CD8-positive, alpha-beta memory T cell (primary cell): ENCODE data around the gene RAB31. TPM values are rescaled to one million over a fixed set of nuclear protein-coding genes. Genes with fewer than 3 reads are reported as not detected.
A peak's percentile ranks its signal among the peaks of the same experiment; 100 is the strongest.

Experiments used
- CTCF ChIA-PET: fragments of 350-600 bp; sonication (Branson Sonifier 250); formaldehyde crosslinking; loops from one replicate; lab custom pipeline; 2021; ENCODE audit warnings: antibody characterized with exemption; lab: Charles Lee
- POLR2A ChIA-PET: fragments of 350-600 bp; sonication (Branson Sonifier 250); formaldehyde crosslinking; loops from one replicate; lab custom pipeline; 2021; ENCODE audit warnings: antibody characterized with exemption; lab: Charles Lee
- DNase-seq, 5 donors: peaks; one replicate each; pipeline versions ENCODE4 v3.0.0 to v3.0.0-alpha.2; 2020 to 2022; ENCODE audit warnings: mixed read lengths in 1 of 5
- H3K27ac ChIP-seq: one replicate; pipeline ENCODE4 v1.7.0; 2013; ENCODE audit warnings: low read depth, mild to moderate bottlenecking, low read length, moderate library complexity
- H3K27me3 ChIP-seq: 2 replicates; pipeline ENCODE4 v1.7.0; 2013; ENCODE audit warnings: low read length, mild to moderate bottlenecking; ENCODE audit not compliant: insufficient read depth, poor library complexity, severe bottlenecking
- H3K36me3 ChIP-seq: 2 replicates; pipeline ENCODE4 v1.7.0; 2013; ENCODE audit warnings: mild to moderate bottlenecking, low read length, moderate library complexity; ENCODE audit not compliant: insufficient read depth
- H3K4me1 ChIP-seq: 2 replicates; pipeline ENCODE4 v1.7.0; 2013; ENCODE audit warnings: mild to moderate bottlenecking, low read length, moderate library complexity; ENCODE audit not compliant: insufficient read depth
- H3K4me3 ChIP-seq: 2 replicates; pipeline ENCODE4 v1.7.0; 2013; ENCODE audit warnings: mild to moderate bottlenecking, low read length
- H3K9me3 ChIP-seq: 2 replicates; pipeline ENCODE4 v1.7.0; 2013; ENCODE audit warnings: mild to moderate bottlenecking, low read length
- H3K27ac Mint-ChIP-seq, 8 donors: one replicate each; pipeline ENCODE4 v1.8.0; 2020 to 2021; ENCODE audit warnings: mixed read lengths in 8 of 8, mild to moderate bottlenecking in 6 of 8, inconsistent platforms in 3 of 8, moderate library complexity in 3 of 8
- H3K27me3 Mint-ChIP-seq, 2 donors: one replicate each; pipeline ENCODE4 v1.8.0; 2020 to 2021; ENCODE audit warnings: mixed read lengths in 2 of 2, mild to moderate bottlenecking in 1 of 2, moderate library complexity in 1 of 2
- H3K36me3 Mint-ChIP-seq, 3 donors: one replicate each; pipeline ENCODE4 v1.8.0; 2020 to 2021; ENCODE audit warnings: mixed read lengths in 3 of 3, inconsistent platforms in 1 of 3, mild to moderate bottlenecking in 1 of 3
- H3K4me1 Mint-ChIP-seq, 3 donors: one replicate each; pipeline ENCODE4 v1.8.0; 2020 to 2021; ENCODE audit warnings: mixed read lengths in 3 of 3, inconsistent platforms in 1 of 3, mild to moderate bottlenecking in 1 of 3
- H3K4me3 Mint-ChIP-seq, 7 donors: one replicate each; pipeline ENCODE4 v1.8.0; 2020 to 2021; ENCODE audit warnings: mixed read lengths in 7 of 7, mild to moderate bottlenecking in 6 of 7, moderate library complexity in 4 of 7, inconsistent platforms in 2 of 7
- H3K9me3 Mint-ChIP-seq, 5 donors: one replicate each; pipeline ENCODE4 v1.8.0; 2020 to 2022; ENCODE audit warnings: mixed read lengths in 5 of 5, mild to moderate bottlenecking in 3 of 5, moderate library complexity in 2 of 5, inconsistent platforms in 1 of 5
- polyA plus RNA-seq: library from polyadenylated mRNA; unstranded; fragments of 300-500 nt; fragmentation: Illumina TruSeq; gene quantifications from one replicate; pipeline ENCODE4 v1.2.3, GENCODE V29; 2021
- total RNA-seq, 2 experiments: library from RNA; stranded (reverse); gene quantifications; one replicate each; pipeline ENCODE4 v1.2.3, GENCODE V29; 2021

RAB31 gene
- total and polyA plus RNA-seq, 3 experiments from 2014 or later, result 0.57 to 4.7 (median 1.1) TPM

DNA sequence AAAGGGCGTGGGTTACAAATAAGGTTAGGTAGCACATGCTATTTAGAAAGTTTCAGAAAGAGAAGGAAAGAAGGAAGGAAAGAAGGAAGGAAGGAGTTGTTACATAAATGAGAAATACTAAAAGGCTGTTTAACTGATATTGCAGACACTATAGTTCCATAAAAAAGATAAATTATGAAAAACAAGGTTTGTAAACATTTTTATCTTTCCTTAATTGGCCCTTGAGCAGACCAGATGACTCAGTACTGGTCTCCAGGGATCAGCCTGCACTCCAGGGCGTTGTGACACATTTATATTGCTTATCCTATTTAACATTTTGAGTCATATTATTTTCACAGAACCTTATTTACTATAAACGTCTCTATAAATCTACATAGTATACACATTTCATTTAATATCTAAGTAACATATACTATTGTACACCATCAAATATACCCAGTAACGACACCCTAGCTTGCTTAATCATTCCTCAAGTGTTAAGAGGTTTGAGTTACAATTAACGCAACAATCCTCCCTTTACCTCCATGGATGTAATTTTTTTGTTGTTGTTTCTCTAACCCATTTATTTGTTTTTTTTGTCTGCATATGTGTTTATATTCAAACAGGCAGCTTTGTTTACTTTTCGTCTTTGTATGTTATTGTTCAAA, 2.8 kb upstream of the RAB31 start:
- H3K27ac ChIP-seq, result no peak overlapping the region
- Mint-ChIP-seq H3K4me3 (no peak overlapping the region), H3K27ac (no peak overlapping the region), H3K9me3 (peaks cover 0 to 2% (median 0%) of the 10 kb centered on the region in 5 donors), H3K27me3 (peaks cover 26 to 64% of the 10 kb centered on the region in 2 donors), H3K36me3 (no peaks in the 10 kb centered on the region), H3K4me1 (peaks cover 12 to 26% (median 21%) of the 10 kb centered on the region in 3 donors)
- no peak overlapping the region for H3K4me3 ChIP-seq
- CTCF ChIA-PET, result no interaction called here
- DNase-seq, result no peak
- H3K9me3 ChIP-seq, result no peaks in the 10 kb centered on the region
- peaks cover 14% of the 10 kb centered on the region for H3K4me1 ChIP-seq
- H3K36me3 ChIP-seq, result no peaks in the 10 kb centered on the region
- POLR2A ChIA-PET, result no interaction called here
- H3K27me3 ChIP-seq, result peaks cover 10% of the 10 kb centered on the region

DNA sequence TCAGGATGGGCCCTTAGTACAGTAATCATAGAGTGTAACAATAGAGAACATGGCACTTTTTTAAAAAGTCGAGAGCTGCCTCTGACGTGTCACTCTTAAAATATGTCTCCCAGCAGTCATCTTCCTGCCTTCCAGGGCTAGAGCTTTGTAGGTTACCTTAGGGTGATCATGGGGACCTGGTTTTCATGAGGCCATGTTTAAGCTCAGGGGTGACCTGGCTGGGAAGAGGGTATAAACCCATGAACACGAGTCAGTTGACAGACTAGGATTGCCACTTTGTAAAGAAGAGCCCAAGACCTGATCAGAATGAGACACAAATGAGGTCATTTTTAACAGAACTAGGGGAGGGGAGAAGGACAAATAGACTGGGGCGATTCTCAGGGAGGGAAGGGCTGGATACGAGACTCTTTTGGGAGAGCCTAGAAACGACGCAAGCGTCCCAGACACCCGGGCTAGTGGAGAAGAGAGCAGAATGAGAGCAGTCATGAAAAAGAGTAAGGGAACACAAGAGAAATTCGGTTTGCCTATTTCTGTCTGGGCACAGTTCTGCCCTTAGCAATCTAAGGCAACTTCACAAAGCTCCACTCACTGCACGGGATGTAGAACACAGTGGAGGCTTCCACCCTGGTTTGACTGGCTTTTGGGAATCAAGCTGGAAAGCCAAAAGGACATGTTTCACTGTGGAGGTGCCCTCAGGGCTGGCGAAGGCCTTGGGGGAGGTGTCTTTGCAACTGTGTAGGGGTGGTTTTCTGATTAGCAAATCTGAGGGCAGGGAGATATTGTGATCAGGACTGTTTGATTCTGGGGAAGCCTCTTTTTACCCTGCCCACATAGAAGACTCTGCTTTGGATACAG, 1.8 kb upstream of the RAB31 start:
- Histone ChIP-seq H3K9me3 (no peaks in the 10 kb centered on the region), H3K4me3 (no peak overlapping the region), H3K27ac (no peak overlapping the region), H3K4me1 (peaks cover 14% of the 10 kb centered on the region), H3K27me3 (peaks cover 10% of the 10 kb centered on the region), H3K36me3 (no peaks in the 10 kb centered on the region)
- peaks cover 33 to 71% of the 10 kb centered on the region in 2 donors for H3K27me3 Mint-ChIP-seq
- peaks cover 0 to 2% (median 0%) of the 10 kb centered on the region in 5 donors for H3K9me3 Mint-ChIP-seq
- ChIA-PET POLR2A (no interaction called here), CTCF (no interaction called here)
- DNase-seq, result no peak
- no peak overlapping the region for H3K27ac Mint-ChIP-seq
- peaks cover 16 to 31% (median 25%) of the 10 kb centered on the region in 3 donors for H3K4me1 Mint-ChIP-seq
- no peaks in the 10 kb centered on the region for H3K36me3 Mint-ChIP-seq
- H3K4me3 Mint-ChIP-seq, result peak overlapping the region in 4 of 7 donors; percentile 22 to 62 (median 44)

DNA sequence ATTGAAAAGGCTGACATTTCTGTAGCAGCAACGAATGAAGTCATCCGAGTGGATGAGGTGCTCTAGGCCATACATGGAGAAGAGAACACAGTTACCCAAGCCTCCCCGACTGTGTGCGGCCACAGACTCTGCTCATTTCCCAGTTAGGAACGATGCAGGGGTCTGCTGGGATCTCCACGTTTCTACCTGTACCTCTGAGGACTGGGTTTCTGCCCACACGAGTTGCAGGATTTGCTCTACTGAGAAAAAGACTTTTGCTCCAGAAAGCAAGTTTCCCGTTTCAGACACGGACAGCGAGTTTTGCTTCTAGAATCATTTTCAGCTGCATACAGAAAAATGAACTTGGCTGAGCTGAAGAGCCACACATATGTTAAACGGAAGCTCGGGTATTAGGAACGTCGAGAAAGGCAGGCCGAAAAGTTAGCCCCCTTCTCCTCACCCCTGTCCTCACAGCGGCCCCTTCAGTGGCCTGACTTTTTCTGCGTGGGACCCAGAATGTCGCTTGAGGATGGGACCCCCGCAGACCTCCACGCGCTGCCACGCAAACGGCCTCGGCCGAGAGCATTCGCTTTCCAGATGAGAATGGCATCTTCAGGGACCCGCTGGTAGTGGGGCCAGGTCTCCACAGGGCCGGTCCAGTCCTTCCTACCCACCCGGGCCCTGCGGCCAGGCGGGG, 582 bp upstream of the RAB31 start:
- Histone ChIP-seq H3K4me3 (no peak overlapping the region), H3K27me3 (peaks cover 10% of the 10 kb centered on the region), H3K27ac (peak overlapping the region; percentile 3), H3K9me3 (no peaks in the 10 kb centered on the region), H3K36me3 (no peaks in the 10 kb centered on the region), H3K4me1 (peaks cover 14% of the 10 kb centered on the region)
- peaks cover 0 to 2% (median 0%) of the 10 kb centered on the region in 5 donors for H3K9me3 Mint-ChIP-seq
- no peaks in the 10 kb centered on the region for H3K36me3 Mint-ChIP-seq
- H3K27me3 Mint-ChIP-seq, result peaks cover 44 to 81% of the 10 kb centered on the region in 2 donors
- ChIA-PET CTCF (no interaction called here), POLR2A (no interaction called here)
- peak overlapping the region in 6 of 7 donors; percentile 50 to 70 (median 61) for H3K4me3 Mint-ChIP-seq
- no peak overlapping the region for H3K27ac Mint-ChIP-seq
- no peak for DNase-seq
- peaks cover 20 to 36% (median 25%) of the 10 kb centered on the region in 3 donors for H3K4me1 Mint-ChIP-seq

DNA sequence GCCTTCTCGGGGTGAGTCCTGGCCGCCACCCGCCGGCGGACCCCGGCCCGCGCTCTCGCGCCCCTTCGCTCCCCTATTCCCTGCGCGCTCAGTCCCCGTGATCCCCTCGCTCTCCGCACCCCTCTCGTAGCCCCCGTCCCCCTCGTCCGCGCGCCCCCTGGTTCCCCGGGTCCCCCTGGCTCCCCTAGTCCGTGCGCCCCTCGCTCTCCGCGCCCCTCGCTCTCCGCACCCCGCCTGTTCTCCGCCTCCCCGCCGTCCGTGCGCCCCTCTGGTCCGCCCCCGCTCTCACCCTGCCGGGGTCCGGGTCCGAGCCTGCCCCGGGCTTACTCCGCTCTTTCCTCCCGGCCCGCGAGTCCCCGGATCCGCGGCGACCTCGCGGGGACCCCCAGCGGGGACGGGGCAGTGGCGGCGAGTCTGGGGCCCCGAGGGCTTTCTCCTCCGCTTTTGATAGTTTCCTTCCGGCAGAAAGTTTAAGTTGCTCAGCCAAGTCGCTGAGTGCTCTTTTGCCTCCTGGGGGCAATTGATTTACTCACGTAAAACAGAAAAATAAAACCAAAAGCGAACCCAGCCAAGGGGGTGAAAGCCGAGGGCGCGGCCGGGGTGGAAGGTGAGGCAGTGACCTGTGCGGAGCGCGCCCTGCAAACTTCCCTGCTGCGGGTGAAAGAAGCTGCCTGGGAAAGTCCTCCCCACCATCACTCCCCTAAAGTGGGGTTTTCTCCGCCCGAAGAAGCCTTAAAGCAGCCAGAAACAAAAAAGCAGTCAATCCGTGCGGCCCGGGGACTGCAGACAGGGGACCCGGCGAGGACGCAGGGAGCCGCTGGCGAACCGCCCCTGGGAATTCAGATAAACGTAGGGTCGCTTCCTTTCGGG, 568 bp downstream of the RAB31 start:
- H3K4me3 Mint-ChIP-seq, result peak overlapping the region; percentile 25 to 78 (median 69)
- H3K9me3 Mint-ChIP-seq, result peaks cover 0 to 2% (median 0%) of the 10 kb centered on the region in 5 donors
- ChIA-PET CTCF (no interaction called here), POLR2A (no interaction called here)
- H3K27me3 Mint-ChIP-seq, result peaks cover 56 to 87% of the 10 kb centered on the region in 2 donors
- H3K27me3 ChIP-seq, result peaks cover 10% of the 10 kb centered on the region
- no peaks in the 10 kb centered on the region for H3K36me3 Mint-ChIP-seq
- peak overlapping the region; percentile 19 for H3K4me3 ChIP-seq
- H3K4me1 Mint-ChIP-seq, result peaks cover 20 to 36% (median 25%) of the 10 kb centered on the region in 3 donors
- no peaks in the 10 kb centered on the region for H3K36me3 ChIP-seq
- no peaks in the 10 kb centered on the region for H3K9me3 ChIP-seq
- peak overlapping the region in 2 of 8 donors; percentile 29 to 44 for H3K27ac Mint-ChIP-seq
- DNase-seq, result no peak
- H3K4me1 ChIP-seq, result peaks cover 14% of the 10 kb centered on the region
- H3K27ac ChIP-seq, result peak overlapping the region; percentile 12

DNA sequence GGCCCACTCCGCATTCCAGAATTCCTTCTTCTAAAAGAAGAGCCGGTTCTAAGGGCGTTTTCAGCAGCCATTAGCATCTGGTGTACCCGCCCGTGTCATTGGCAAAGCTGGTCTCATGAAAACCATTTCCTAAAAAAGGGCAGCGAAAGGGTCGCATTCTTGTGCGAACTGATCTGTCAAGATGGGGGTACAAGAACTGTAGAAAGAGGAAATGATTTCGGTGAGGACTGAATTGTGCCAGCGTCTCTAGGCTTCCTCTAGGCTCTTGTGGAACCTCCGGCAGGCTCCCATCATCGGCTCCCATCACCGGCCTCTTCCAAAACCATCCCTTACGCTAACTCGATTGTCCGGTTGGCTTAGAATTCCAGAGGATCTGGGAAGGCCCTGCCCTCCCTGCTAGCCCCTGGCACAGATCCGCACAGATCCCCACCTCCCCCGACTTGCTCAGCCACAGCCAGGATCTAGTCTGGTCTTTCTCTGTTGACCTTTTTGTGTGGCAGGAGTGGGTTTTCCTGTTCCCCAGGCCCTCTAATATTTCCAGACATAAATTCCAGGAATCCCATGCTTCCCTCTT, 1.3 kb downstream of the RAB31 start:
- Mint-ChIP-seq H3K4me3 (peak overlapping the region; percentile 25 to 78 (median 69)), H3K27ac (no peak overlapping the region), H3K9me3 (peaks cover 0 to 2% (median 0%) of the 10 kb centered on the region in 5 donors), H3K27me3 (peaks cover 60 to 87% of the 10 kb centered on the region in 2 donors), H3K4me1 (peaks cover 20 to 33% (median 25%) of the 10 kb centered on the region in 3 donors), H3K36me3 (no peaks in the 10 kb centered on the region)
- no peak overlapping the region for H3K27ac ChIP-seq
- ChIA-PET POLR2A (no interaction called here), CTCF (no interaction called here)
- no peaks in the 10 kb centered on the region for H3K9me3 ChIP-seq
- H3K36me3 ChIP-seq, result no peaks in the 10 kb centered on the region
- H3K4me1 ChIP-seq, result peaks cover 14% of the 10 kb centered on the region
- DNase-seq, result no peak
- peak overlapping the region; percentile 19 for H3K4me3 ChIP-seq
- peaks cover 10% of the 10 kb centered on the region for H3K27me3 ChIP-seq

DNA sequence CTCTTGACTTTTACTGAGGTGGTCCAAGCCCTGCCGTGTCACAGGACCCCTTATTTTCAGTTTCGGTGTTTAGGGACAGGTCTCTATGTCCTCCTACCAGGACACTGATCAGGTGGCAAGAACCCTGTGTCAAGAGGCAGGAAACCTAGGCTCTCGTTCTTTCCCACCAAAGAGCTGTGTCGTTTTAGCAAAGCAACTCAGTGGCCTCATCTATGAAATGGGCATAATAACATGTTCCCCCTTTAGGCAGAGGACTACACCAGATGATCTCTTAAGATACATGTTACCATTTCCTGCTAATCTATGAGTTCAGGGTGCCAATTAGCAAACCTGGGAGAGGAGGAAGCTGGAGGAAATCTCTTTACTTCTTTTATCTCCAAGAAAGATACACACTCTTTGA, 1.9 kb downstream of the RAB31 start:
- CTCF ChIA-PET, result no interaction called here
- Mint-ChIP-seq H3K36me3 (no peaks in the 10 kb centered on the region), H3K9me3 (peaks cover 0 to 2% (median 0%) of the 10 kb centered on the region in 5 donors), H3K27ac (no peak overlapping the region), H3K4me3 (peak overlapping the region in 6 of 7 donors; percentile 4 to 78 (median 68)), H3K4me1 (peaks cover 20 to 31% (median 25%) of the 10 kb centered on the region in 3 donors), H3K27me3 (peaks cover 63 to 88% of the 10 kb centered on the region in 2 donors)
- no peak for DNase-seq
- no peaks in the 10 kb centered on the region for H3K36me3 ChIP-seq
- H3K4me3 ChIP-seq, result no peak overlapping the region
- no peaks in the 10 kb centered on the region for H3K9me3 ChIP-seq
- POLR2A ChIA-PET, result no interaction called here
- no peak overlapping the region for H3K27ac ChIP-seq
- H3K4me1 ChIP-seq, result peaks cover 14% of the 10 kb centered on the region
- H3K27me3 ChIP-seq, result peaks cover 10% of the 10 kb centered on the region
